ENCODE data around the gene ETS1.

GRCh38 chr11:128505449-128506065, 81.8 kb downstream of the ETS1 start:
- TF ChIP-seq POLR2AphosphoS5 (IDR thresholded peaks at IDR 0.05; ENCODE audit: low read depth, low read length) (no peak), REST (IDR thresholded peaks at IDR 0.05; ENCODE audit: insufficient read depth in 1 of 2, low read depth in 2 of 2, low read length in 2 of 2) (no peak), SIN3A (IDR thresholded peaks at IDR 0.05; ENCODE audit: borderline replicate concordance, insufficient read depth, low read length) (0 out of 2 replicates have a peak, but pooled peaks have one; percentile 6), TAF1 (IDR thresholded peaks at IDR 0.05; ENCODE audit: borderline replicate concordance, insufficient read depth, low read length) (peak; percentile 26; the same call in 1 of the 2 replicates)
